ENCODE measurements around the gene TIA1.
"Not testable (repeated sequence)": the region's sequence is repeated elsewhere in the genome, so short reads cannot be mapped to it uniquely, and the experiment has no call there.

The TIA1 gene, protein sequence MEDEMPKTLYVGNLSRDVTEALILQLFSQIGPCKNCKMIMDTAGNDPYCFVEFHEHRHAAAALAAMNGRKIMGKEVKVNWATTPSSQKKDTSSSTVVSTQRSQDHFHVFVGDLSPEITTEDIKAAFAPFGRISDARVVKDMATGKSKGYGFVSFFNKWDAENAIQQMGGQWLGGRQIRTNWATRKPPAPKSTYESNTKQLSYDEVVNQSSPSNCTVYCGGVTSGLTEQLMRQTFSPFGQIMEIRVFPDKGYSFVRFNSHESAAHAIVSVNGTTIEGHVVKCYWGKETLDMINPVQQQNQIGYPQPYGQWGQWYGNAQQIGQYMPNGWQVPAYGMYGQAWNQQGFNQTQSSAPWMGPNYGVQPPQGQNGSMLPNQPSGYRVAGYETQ

DNA sequence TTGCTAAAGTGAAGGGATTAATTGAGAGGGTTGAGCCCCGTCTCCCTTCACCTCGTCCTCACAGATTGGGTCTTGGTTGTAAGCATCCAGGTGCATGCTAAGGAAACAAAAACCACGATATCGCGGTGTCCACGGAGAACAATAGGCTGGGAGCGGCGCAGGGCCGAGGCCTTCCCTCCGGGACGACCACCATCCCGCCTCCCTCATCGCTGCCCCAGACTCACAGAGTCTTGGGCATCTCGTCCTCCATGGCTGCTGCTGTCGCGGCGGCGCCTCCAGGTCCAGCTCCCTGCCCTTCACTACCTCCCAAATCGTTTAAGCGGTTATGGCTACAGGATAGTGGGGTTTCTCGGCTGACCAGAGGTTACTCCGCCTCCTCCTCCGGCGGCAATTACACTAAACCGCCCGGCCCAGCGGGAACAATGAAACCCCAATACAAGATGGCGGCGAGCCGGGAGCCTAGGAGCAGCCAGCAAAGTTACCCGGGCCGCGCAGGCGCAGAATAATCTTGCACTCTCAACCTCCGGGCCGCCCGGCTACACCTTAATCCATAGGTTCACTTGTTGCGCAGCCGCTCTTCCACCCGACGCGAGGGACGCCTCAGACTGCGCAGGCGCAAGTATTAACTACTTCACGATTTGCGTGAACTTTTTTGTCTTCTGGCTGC lies at the start of gene TIA1:
TIA1 (minus strand) TSS at position 448 of the 667 bp plus-strand sequence; CDS start at position 250, 198 bp downstream.
- DNase-seq (ENCODE audit: low spot score): peak; percentile 94

DNA sequence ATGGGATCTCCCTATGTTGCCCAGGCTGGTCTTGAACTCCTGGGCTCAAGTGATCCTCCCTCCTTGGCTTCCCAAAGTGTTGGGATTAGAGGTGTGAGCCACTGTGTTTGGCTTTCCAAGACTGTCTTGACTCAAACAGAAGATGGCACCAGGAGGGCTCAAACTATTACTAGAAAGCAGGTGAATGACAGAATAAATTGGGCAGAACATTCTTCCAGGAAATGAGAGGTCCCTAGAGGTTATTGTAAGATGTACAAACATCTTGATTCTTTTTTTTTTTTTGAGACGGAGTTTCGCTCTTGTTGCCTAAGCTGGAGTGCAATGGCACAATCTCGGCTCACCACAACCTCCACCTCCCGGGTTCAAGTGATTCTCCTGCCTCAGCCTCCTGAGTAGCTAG lies 49.4 kb upstream of the TIA1 start:
- not testable (repeated sequence) for DNase-seq (ENCODE audit: low spot score)

DNA sequence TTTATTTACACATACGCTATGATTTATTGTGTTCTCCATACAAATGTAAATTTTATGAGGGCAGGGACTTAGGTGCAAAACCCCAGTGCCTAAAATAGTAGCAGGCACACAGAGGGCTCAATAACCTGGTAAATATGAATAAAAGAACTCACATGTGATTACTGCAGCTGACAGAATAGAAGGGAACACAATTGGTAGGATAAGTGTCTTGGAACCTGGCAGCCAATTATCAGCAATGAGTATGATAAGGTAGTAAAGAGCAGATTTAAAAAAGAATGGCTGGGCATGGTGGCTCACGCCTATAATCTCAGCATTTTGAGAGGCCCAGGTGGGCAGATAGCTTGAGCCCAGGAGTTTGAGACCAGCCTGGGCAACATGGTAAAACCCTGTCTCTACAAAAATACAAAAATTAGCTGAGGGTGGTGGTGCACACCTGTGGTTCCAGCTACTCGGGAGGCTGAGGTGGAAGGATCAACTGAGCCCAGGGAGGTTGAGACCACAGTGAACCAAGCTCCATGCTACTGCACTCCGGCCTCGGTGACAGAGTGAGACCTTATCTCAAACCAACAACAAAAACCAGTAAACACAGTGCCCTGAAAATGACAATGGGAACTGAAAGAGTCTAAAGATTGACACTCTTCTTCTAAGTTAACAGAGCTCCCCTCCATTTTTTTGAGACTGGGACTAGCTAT lies 35.2 kb upstream of the TIA1 start:
- no peak for DNase-seq (ENCODE audit: low spot score)

DNA sequence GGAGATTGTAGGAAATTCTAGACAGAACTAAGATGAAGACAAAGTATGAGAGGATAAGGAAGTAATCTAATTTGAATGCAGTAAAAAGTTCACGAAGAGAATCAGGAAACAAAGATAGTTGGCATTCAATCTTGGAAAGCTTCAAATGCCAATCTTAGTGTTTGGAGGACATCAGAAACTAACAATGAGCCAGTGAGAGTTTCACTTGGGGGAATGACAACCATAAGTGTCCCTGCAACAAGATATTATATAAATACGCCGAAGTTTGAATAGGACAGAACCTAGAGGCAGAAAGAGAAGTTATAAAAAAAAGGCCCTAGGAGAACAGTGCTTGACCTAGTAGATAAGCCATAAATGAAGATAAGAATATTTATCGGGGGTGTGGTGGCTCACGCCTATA lies 34.0 kb upstream of the TIA1 start:
- no peak for DNase-seq (ENCODE audit: low spot score)

DNA sequence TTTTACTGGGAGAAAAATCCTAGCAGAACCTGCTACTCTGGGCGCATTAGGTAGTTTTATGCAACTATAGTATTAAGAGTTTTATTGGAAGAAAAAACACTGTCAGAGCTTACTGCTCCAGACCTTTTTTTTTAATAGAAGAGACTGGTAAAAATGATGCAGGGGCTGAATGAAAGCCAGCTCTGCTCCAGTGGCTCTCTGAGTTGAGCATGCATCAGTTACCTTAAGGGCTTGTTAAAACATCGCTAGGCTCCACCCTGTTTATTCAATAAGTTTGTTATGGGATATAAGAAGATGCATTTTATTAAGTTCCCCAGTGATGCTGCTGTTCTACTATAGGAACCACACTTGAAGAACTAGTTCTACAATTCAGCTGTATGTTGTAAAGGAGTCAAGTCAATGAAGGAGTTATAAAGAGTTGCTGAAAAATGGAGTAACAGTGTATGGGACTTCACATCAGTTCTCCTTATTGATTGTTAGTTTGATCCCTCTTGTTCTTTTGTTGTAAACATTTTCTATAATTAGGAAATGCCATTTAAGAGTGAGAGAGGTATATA lies 31.9 kb upstream of the TIA1 start:
- DNase-seq (ENCODE audit: low spot score): no peak

DNA sequence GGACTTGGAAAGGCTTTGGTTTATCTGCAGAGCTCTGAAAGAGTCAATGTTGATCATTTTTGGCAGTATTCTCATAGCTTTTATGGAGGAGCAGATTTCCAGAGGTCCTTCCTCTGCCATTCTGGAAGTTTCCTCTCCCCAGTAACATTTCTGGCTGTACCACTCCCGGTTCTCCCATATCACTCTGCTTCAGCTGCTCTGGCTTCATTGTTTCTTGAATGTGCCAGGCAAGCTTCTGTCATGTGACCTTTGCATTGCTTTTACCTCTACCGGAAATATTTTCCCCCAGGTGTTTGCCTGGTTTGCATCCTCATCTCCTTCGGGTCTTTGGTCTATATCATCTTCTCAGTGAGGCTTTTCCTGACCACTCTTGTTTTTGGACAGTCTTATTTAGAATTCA lies 21.9 kb upstream of the TIA1 start:
- DNase-seq (ENCODE audit: low spot score): no peak

DNA sequence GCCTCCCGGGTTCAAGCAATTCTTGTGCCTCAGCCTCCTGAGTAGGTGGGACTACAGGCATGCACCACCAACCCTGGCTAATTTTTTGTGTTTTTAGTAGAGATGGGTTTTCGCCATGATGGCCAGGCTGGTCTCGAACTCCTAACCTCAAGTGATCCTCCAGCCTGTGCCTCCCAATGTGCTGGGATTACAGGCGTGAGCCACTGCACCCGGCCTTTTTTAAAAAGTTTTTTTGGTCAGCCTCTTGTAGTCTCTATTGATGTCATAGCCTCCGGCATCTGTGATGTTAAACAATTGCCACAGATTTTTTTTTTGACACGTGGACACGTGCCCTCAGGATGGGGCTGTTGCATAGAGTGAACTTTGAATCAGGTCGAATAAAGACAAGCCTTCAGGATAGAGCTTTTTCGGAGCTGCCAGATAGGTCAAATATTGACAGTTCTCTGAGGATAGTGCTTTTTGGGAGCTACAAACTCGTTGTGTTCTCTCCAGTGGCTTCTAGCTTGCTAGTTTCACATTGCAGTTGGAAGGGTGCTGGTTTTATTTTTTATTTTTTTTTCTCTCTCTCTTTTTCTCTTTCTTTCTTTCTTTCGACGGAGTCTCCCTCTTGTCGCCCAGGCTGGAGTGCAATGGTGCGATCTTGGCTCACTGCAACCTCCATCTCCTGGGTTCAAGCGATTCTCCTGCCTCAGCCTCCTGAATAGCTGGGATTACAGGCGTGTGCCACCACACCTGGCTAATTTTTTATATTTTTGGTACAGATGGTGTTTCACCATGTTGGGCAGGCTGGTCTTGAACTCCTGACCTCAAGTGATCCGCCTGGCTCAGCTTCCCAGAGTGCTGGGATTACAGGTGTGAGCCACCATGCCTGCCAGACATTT lies 21.2 kb upstream of the TIA1 start:
- not testable (repeated sequence) for DNase-seq (ENCODE audit: low spot score)

DNA sequence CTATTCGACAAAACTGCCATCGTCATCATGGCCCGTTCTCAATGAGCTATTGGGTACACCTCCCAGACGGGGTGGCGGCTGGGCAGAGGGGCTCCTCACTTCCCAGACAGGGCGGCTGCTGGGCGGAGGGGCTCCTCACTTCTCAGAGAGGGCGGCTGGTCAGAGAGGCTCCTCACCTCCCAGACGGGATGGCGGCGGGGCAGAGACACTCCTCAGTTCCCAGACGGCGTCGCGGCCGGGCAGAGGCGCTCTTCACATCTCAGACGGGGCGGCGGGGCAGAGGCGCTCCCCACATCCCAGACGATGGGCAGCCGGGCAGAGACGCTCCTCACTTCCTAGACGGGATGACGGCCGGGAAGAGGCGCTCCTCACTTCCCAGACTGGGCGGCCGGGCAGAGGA lies 18.5 kb upstream of the TIA1 start:
- not testable (repeated sequence) for DNase-seq (ENCODE audit: low spot score)

DNA sequence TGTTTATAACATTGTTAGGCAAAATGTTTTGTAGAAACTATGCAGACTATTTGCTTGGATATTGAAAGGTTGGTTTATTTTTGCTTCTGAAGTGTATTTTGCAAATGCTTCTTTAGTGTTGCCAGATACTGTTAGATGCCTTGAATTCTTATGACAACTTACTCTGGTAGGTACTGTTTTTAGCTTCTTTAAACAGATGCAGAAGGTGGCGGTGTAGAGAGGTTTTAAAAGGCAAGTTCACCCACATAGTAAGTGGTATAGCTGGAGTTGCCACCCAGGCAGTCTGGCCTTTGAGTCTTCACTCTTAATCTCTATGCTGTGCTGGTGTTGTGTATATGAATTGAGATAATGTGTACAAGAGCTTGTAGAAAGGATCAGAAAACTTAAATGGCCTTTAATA lies 13.1 kb upstream of the TIA1 start:
- no peak for DNase-seq (ENCODE audit: low spot score)

DNA sequence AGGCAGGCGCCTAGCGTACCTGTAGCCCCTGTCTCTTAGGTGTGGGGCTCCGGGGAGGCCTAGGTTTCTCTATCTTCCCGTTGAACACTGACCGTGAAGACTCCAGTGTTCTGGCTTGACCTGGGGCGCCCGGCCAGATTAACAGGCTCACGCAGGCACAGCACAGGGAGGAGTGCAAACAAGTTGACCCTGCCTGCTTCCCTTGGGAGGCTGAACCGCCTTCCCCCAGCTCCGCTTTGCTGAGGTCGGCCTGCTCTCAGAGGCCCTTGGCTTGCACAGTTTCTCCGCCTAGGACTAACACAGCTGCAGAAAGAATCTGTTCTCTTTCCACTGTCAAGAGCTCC lies 10.1 kb upstream of the TIA1 start:
- DNase-seq (ENCODE audit: low spot score): peak; percentile 56

DNA sequence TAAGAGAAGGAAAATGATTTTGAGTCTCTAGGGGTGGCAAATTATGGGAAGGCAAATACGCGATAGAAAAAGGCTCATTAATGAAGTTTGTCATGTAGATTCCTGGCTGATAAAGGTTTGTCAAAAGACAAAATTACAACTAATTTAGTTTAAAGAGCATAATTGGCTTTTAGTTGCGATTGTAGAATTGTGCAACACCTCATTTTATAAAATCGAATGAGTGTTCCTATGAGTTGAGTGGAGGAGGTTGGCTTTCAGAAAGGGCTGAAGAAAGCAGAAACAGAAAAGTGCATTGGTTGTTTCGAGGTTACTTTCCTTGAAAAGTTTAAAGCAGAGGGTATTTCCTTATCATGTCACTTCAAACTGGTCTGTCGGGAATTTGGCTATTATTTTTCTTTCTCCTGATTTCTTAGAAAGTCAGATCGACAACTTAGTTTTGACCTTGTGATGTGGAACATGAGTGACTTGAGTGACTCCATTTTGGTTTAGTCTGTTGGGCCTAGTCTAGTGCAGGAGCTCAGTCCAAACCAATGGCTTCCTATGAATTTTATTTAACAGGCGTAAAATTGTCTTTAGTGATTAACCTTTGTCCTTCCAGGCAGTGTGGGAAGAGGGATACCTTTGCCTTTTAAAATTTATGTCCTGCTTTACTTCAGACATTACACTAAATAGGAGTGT lies 7.3 kb upstream of the TIA1 start:
- DNase-seq (ENCODE audit: low spot score): no peak

DNA sequence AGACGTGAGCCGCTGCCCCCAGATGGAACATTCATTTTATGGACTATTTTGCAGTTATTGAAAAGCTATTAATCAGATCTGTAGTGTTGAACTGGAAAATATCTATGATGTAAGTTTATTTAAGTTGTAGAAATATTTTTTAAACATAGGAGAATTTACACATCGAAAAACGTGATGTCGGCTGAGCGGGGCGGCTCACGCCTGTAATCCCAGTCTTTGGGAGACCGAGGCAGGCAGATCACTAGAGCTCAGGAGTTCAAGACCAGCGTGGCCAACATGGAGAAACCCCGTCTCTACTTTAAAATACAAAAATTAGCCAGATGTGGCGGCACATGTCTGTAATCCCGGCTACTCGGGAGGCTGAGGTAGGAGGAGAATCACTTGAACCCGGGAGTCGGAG lies 2.0 kb upstream of the TIA1 start:
- no peak for DNase-seq (ENCODE audit: low spot score)

DNA sequence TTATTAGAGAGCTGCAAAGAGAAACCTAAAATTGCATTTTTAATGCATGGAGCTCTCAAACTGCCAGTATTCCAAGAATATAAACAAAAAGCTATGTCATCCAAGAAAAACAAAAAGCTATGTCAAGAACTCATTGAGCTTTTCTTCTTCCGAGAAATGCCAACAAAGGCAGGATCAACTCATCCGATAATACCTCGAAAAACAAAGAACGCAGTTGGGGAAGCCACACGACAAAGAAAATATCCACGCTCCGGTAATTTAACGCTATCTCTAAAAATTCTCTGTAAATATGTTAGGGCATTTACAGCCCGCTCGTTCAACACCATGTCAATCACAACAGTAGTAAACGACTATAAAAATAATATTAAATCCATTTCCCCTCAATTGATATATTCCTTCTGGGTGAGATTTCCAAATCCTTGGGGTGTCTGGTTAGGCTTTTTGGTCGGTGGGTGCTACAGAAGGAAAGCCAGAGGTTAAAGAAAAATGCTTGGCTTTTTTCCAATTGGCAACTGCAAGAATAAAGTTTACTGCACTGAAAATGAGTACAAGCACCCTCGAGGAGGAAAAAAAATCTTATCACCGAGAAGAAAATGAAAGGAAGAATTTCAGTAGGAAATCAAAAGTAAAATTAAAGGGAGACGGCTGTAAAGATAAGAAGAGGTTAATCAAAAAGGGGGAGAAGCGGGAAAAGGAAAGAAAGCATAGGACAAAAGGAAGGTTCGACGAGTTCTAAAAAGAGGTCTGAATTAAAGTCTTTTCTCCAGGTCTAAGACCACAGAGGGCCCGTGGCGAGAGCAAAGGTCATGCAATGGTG lies 856 bp downstream of the TIA1 start:
- DNase-seq (ENCODE audit: low spot score): peak; percentile 70

DNA sequence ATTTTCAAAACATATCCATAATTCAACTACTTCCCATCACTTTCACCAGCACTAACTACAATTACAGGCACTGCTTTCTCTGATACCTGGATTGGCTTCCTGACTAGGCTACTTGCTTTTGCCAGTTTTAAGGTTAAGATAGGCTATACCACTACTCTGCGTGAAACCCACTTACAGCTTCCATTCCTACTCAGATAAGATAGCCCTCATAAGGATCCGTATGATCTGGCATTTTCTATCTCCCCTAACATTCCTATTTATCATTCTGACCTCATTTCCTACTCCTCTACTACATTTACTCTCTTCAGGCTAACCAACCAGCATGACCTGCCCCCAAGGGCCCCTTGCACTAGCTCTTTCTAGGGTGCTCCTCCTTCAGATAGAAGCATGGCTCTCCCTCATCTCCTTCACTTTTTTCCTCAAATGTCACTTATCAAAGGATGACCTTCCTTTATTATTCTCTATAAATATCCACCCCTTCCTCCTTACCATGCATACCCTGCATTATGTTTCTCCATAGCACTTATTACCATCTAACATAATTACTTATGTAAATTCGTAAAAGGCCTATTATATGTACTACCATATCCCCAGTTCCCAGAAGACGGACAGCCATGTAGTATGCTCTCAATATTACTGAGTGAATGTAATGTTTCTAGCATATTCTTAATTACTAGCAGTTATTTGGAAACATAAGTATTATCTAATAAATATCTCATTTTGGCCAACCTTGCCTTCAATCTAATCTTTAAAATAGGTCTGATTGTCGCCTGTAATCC lies 4.4 kb downstream of the TIA1 start:
- no peak for DNase-seq (ENCODE audit: low spot score)

DNA sequence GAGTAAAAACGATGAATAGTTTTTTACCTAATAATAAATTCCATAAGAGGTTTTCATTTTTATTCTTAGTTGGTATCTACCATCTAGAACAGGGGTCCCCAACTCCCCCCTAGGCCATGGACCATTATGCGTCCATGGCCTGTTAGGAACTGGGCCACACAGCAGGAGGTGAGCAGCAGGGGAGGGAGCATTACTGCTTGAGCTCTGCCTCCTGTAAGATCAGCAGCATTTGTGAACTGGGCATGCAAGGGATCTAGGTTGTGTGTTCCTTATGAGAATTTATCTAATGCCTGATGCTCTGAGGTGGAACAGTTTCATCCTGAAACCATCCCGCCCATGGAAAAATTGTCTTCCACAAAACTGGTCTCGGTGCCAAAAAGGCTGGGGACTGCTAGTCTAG lies 5.9 kb downstream of the TIA1 start:
- no peak for DNase-seq (ENCODE audit: low spot score)

DNA sequence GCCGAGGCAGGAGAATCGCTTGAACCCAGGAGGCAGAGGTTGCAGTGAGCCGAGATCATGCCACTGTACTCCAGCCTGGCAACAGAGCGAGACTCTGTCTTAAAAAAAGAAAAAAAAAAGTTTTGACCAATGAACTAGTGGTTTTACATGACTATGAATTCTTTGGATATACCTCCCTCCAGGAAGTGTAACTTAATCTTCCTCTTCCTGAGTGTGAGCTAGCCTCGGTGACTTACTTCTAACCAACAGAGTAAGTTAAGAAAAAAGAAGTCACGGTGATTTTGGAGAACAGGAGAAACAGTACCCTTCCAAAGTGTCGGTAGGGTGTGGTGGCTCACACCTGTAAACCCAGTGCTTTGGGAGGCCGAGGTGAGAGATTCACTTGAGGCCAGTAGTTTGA lies 7.1 kb downstream of the TIA1 start:
- DNase-seq (ENCODE audit: low spot score): no peak

DNA sequence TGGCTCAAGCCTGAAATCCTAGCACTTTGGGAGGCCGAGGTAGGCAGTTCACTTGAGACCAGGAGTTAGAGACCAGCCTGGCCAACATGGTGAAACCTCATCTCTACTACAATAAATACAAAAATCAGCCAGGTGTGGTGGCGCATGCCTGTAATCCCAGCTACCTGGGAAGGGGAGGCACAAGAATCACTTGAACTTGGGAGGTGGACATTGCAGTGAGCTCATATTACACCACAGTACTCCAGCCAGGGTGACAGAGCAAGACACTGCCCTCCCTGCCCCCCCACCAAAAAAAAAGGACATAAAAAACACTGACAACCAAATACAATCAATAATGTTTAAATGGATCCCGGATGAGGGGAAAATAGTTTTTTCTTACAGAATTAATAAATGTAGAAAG lies 7.8 kb downstream of the TIA1 start:
- no peak for DNase-seq (ENCODE audit: low spot score)

DNA sequence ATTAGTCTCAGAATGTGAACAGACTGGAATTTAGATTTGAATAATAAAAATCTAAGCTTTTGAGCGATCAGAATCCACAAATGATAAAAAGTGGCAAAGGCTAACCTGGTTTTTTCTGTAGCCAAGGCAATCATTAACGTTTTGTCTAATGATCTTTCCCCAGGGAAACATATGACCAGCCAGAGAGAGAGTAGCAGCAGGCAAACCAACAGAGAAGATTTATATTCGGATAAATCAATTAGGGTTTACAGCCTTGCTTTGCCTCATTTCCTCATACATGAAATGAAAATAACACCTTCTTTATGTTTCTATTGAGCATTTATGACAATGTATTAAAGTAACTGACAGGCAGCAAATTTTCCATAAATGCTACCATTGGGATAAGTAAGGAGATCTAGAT lies 14.5 kb downstream of the TIA1 start:
- DNase-seq (ENCODE audit: low spot score): no peak

DNA sequence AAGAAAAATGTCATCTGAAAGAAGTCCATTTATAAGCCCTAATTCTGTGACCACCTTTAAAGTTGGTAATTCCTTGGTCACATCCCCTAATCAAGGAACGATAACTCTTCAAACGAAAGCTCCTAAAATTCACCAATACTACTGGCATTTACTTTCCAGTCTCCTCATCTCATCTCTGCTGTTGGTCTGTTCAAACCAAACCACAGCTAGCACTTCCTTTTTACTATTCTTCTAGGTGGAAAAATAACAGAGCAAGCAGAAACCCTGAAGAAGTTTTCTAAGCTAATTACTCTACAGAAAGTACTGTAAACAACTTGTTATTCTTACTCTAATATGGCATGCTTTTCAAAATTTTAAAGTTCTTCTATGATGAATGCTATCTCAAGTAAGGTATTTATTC lies 21.6 kb downstream of the TIA1 start:
- no peak for DNase-seq (ENCODE audit: low spot score)

DNA sequence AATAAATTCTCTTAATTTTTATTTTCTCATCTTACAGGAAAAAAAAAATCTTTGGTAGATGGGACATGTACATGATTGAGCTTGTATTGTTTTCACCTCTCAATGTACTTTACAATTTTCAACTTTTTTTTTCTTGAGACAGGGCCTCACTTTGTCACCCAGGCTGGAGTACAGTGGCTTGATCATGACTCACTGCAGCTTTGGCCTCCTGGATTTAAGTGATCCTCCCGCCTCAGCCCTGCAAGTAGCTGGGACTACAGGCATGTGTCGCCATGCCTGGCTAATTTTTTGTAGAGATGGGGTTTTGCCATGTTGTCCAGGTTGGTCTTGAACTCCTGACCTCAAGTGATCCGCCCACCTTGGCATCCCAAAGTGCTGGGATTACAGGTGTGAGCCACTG lies 25.1 kb downstream of the TIA1 start:
- not testable (repeated sequence) for DNase-seq (ENCODE audit: low spot score)

All from globus pallidus (tissue), 1 donor.